Thoracic aorta (tissue), 2 donors: ENCODE measurements around the gene ITGAV. TPM values are rescaled to one million over a fixed set of nuclear protein-coding genes. Genes with fewer than 3 reads are reported as not detected.

ENCODE experiments used
- ATAC-seq: fragments of 150-250 bp; one replicate; pipeline ENCODE4 v1.8.0; 2017; ENCODE audit warnings: low read depth; ENCODE audit not compliant: insufficient number of reproducible peaks, low FRiP score
- DNase-seq: peaks from one replicate; pipeline ENCODE4 v3.0.0-alpha.2; 2020; ENCODE audit warnings: low spot score
- H3K27ac ChIP-seq, 2 donors: fragments of 200-600 bp; sonication (generic); 1 replicate in 1 of 2; 2 replicates in 1 of 2; pipeline ENCODE4 v1.5.1; 2016; ENCODE audit warnings: mild to moderate bottlenecking in 2 of 2, moderate library complexity in 2 of 2
- H3K27me3 ChIP-seq: fragments of 200-600 bp; sonication (generic); replicated peaks from 2 replicates; pipeline ENCODE4 v1.6.0; 2016; ENCODE audit warnings: mild to moderate bottlenecking; ENCODE audit not compliant: insufficient read depth
- H3K36me3 ChIP-seq: fragments of 200-600 bp; sonication (generic); one replicate; pipeline ENCODE4 v1.5.1; 2016
- H3K4me1 ChIP-seq, 2 donors: fragments of 200-600 bp; sonication (generic); 1 replicate in 1 of 2; 2 replicates in 1 of 2; pipeline versions ENCODE4 v1.5.1 to v1.6.0; 2016; ENCODE audit warnings: low read depth in 2 of 2, mild to moderate bottlenecking in 1 of 2; ENCODE audit not compliant: control insufficient read depth in 1 of 2
- H3K4me3 ChIP-seq: fragments of 200-600 bp; sonication (generic); 2 replicates; pipeline ENCODE4 v1.5.1; 2016; ENCODE audit warnings: mild to moderate bottlenecking
- H3K9me3 ChIP-seq: fragments of 200-600 bp; sonication (generic); 2 replicates; pipeline ENCODE4 v1.5.1; 2016
- CTCF ChIP-seq: fragments of 200-600 bp; sonication (generic); IDR thresholded peaks from one replicate; pipeline ENCODE4 v1.5.1; 2019; ENCODE audit warnings: antibody characterized with exemption
- total RNA-seq, 2 donors: library from RNA; depleted of rRNA; stranded (reverse); fragments of >200 nt; gene quantifications; one replicate each; pipeline versions ENCODE4 v1.1.0 to v1.2.3, GENCODE V29; 2016

The ITGAV gene
- total RNA-seq, 2 donors from 2014 or later = 160 to 195 TPM

GRCh38 chr2:186612555-186613440 is 22.9 kb downstream of the ITGAV start:
- no peak overlapping the region for H3K4me3 ChIP-seq
- no peaks in the 10 kb centered on the region for H3K36me3 ChIP-seq
- H3K4me1 ChIP-seq = peaks cover 16 to 48% of the 10 kb centered on the region in 2 donors
- ATAC-seq (no peak), DNase-seq (no peak)
- no peaks in the 10 kb centered on the region for H3K27me3 ChIP-seq
- H3K9me3 ChIP-seq = no peaks in the 10 kb centered on the region
- TF ChIP-seq CTCF = no peak
- no peak overlapping the region for H3K27ac ChIP-seq

- no peak for DNase-seq
- Histone ChIP-seq H3K27me3 (no peaks in the 10 kb centered on the region), H3K36me3 (no peaks in the 10 kb centered on the region), H3K9me3 (no peaks in the 10 kb centered on the region), H3K4me1 (peaks cover 13 to 35% of the 10 kb centered on the region in 2 donors), H3K4me3 (no peak overlapping the region), H3K27ac (no peak overlapping the region)
- no peak for ATAC-seq
- TF ChIP-seq CTCF = no peak
These were observed 24.5 kb downstream of the ITGAV start for GRCh38 chr2:186614373-186614772.

GRCh38 chr2:186617148-186617547 is 27.3 kb downstream of the ITGAV start:
- no peak for DNase-seq
- Histone ChIP-seq H3K9me3 (no peaks in the 10 kb centered on the region), H3K27me3 (no peaks in the 10 kb centered on the region), H3K4me1 (peaks cover 7 to 13% of the 10 kb centered on the region in 2 donors), H3K27ac (no peak overlapping the region), H3K4me3 (no peak overlapping the region), H3K36me3 (no peaks in the 10 kb centered on the region)
- no peak for ATAC-seq
- no peak for TF ChIP-seq CTCF

- ATAC-seq (no peak), DNase-seq (no peak)
- no peak for TF ChIP-seq CTCF
- Histone ChIP-seq H3K36me3 (no peaks in the 10 kb centered on the region), H3K9me3 (no peaks in the 10 kb centered on the region), H3K27ac (no peak overlapping the region), H3K27me3 (no peaks in the 10 kb centered on the region), H3K4me3 (no peak overlapping the region), H3K4me1 (peaks cover 3 to 10% of the 10 kb centered on the region in 2 donors)
These were observed 27.9 kb downstream of the ITGAV start for GRCh38 chr2:186617771-186618170.

GRCh38 chr2:186618696-186619095 is 28.8 kb downstream of the ITGAV start:
- no peak overlapping the region for H3K4me3 ChIP-seq
- H3K36me3 ChIP-seq = peaks cover under 1% of the 10 kb centered on the region
- peaks cover 3 to 10% of the 10 kb centered on the region in 2 donors for H3K4me1 ChIP-seq
- no peak overlapping the region for H3K27ac ChIP-seq
- no peak for TF ChIP-seq CTCF
- no peaks in the 10 kb centered on the region for H3K9me3 ChIP-seq
- DNase-seq (no peak), ATAC-seq (no peak)
- no peaks in the 10 kb centered on the region for H3K27me3 ChIP-seq
